Activated T-helper 2 cell treated with anti-CD3 and anti-CD28 coated beads, Interferon-gamma antibody, Interleukin-2, Interleukin-4, amounts not matched to agents 10 μg/mL and 5 μg/mL and 100 μg/mL, durations not matched to agents 14 hours and 24 hours and 36 hours (primary cell): Measurements from ENCODE around the gene SCLY. TPM values are rescaled to one million over a fixed set of nuclear protein-coding genes. Genes with fewer than 3 reads are reported as not detected.

Source experiments
- DNase-seq: peaks from one replicate; pipeline ENCODE4 v3.0.0; 2021; ENCODE audit warnings: low spot score
- H3K27ac Mint-ChIP-seq: one replicate; pipeline ENCODE4 v1.8.0; 2021; ENCODE audit warnings: mixed read lengths
- H3K27me3 Mint-ChIP-seq: one replicate; pipeline ENCODE4 v1.8.0; 2021; ENCODE audit warnings: low read depth, mixed read lengths
- H3K36me3 Mint-ChIP-seq: one replicate; pipeline ENCODE4 v1.8.0; 2021; ENCODE audit warnings: low read depth, mixed read lengths
- H3K4me1 Mint-ChIP-seq: one replicate; pipeline ENCODE4 v1.8.0; 2021; ENCODE audit warnings: low read depth, mixed read lengths
- H3K4me3 Mint-ChIP-seq: one replicate; pipeline ENCODE4 v1.8.0; 2021; ENCODE audit warnings: low read depth, mild to moderate bottlenecking, moderate library complexity, mixed read lengths
- H3K9me3 Mint-ChIP-seq: one replicate; pipeline ENCODE4 v1.8.0; 2021; ENCODE audit warnings: mixed read lengths
- intact Hi-C: fragments of 100-400 bp; cut with micrococcal nuclease; formaldehyde crosslinking; loops from one replicate; pipeline ENCODE4 v1.15.1; 2023
- total RNA-seq: library from RNA; stranded (reverse); gene quantifications from 2 replicates; pipeline ENCODE4 v1.2.3, GENCODE V29; 2022

SCLY gene
- total RNA-seq, 1 donor from 2014 or later: 102 TPM

GRCh38 chr2:238082827-238083226, 22.0 kb downstream of the SCLY start:
- Mint-ChIP-seq H3K9me3 (no peaks in the 10 kb centered on the region), H3K4me3 (no peak overlapping the region), H3K36me3 (peaks cover 83% of the 10 kb centered on the region), H3K4me1 (peaks cover 7% of the 10 kb centered on the region), H3K27ac (no peak overlapping the region), H3K27me3 (no peaks in the 10 kb centered on the region)
- DNase-seq: peak; percentile 3
- intact Hi-C loops: no loop called here

- Mint-ChIP-seq H3K9me3 (no peaks in the 10 kb centered on the region), H3K27me3 (no peaks in the 10 kb centered on the region), H3K36me3 (peaks cover 82% of the 10 kb centered on the region), H3K4me1 (peaks cover 6% of the 10 kb centered on the region), H3K27ac (no peak overlapping the region), H3K4me3 (no peak overlapping the region)
- intact Hi-C loops: no loop called here
- DNase-seq: peak; percentile 7
Observed at GRCh38 chr2:238083919-238084318, 23.1 kb downstream of the SCLY start.

- H3K27ac Mint-ChIP-seq: no peak overlapping the region
Observed at GRCh38 chr2:238084761-238085160, 24.0 kb downstream of the SCLY start.

GRCh38 chr2:238085899-238086298, 25.1 kb downstream of the SCLY start:
- Mint-ChIP-seq H3K9me3 (no peaks in the 10 kb centered on the region), H3K27me3 (no peaks in the 10 kb centered on the region), H3K27ac (no peak overlapping the region), H3K36me3 (peaks cover 79% of the 10 kb centered on the region), H3K4me1 (peaks cover 6% of the 10 kb centered on the region), H3K4me3 (no peak overlapping the region)
- no peak for DNase-seq
- intact Hi-C loops: no loop called here

More at GRCh38 chr2:238084761-238085160, 24.0 kb downstream of the SCLY start:
- Mint-ChIP-seq H3K4me3 (no peak overlapping the region), H3K36me3 (peaks cover 83% of the 10 kb centered on the region), H3K4me1 (peaks cover 6% of the 10 kb centered on the region), H3K27me3 (no peaks in the 10 kb centered on the region), H3K9me3 (no peaks in the 10 kb centered on the region)
- intact Hi-C loops: no loop called here
- DNase-seq: no peak

GRCh38 chr2:238087211-238087610, 26.4 kb downstream of the SCLY start:
- Mint-ChIP-seq H3K4me3 (no peak overlapping the region), H3K4me1 (peaks cover 6% of the 10 kb centered on the region), H3K36me3 (peaks cover 70% of the 10 kb centered on the region), H3K27me3 (no peaks in the 10 kb centered on the region), H3K9me3 (no peaks in the 10 kb centered on the region), H3K27ac (no peak overlapping the region)
- intact Hi-C loops: no loop called here
- DNase-seq: no peak

- H3K9me3 Mint-ChIP-seq: no peaks in the 10 kb centered on the region
- peak; percentile 5 for DNase-seq
- no peak overlapping the region for H3K27ac Mint-ChIP-seq
- peaks cover 6% of the 10 kb centered on the region for H3K4me1 Mint-ChIP-seq
- no peak overlapping the region for H3K4me3 Mint-ChIP-seq
- no peaks in the 10 kb centered on the region for H3K27me3 Mint-ChIP-seq
- intact Hi-C loops: no loop called here
- peaks cover 57% of the 10 kb centered on the region for H3K36me3 Mint-ChIP-seq
Observed at GRCh38 chr2:238090887-238091286, 30.1 kb downstream of the SCLY start.

GRCh38 chr2:238091436-238092060, 30.7 kb downstream of the SCLY start:
- H3K36me3 Mint-ChIP-seq: peaks cover 56% of the 10 kb centered on the region
- H3K4me3 Mint-ChIP-seq: no peak overlapping the region
- DNase-seq: peak; percentile 6
- H3K27me3 Mint-ChIP-seq: no peaks in the 10 kb centered on the region
- peak overlapping the region; percentile 42 for H3K27ac Mint-ChIP-seq
- no peaks in the 10 kb centered on the region for H3K9me3 Mint-ChIP-seq
- intact Hi-C loops: no loop called here
- H3K4me1 Mint-ChIP-seq: peaks cover 6% of the 10 kb centered on the region

- intact Hi-C loops: no loop called here
- Mint-ChIP-seq H3K4me3 (no peak overlapping the region), H3K9me3 (no peaks in the 10 kb centered on the region), H3K27me3 (no peaks in the 10 kb centered on the region), H3K4me1 (no peaks in the 10 kb centered on the region), H3K36me3 (peaks cover 52% of the 10 kb centered on the region), H3K27ac (no peak overlapping the region)
- peak; percentile 7 for DNase-seq
Observed at GRCh38 chr2:238092486-238093035, 31.8 kb downstream of the SCLY start.

- Mint-ChIP-seq H3K27ac (no peak overlapping the region), H3K27me3 (no peaks in the 10 kb centered on the region), H3K4me1 (no peaks in the 10 kb centered on the region), H3K9me3 (no peaks in the 10 kb centered on the region), H3K36me3 (peaks cover 49% of the 10 kb centered on the region), H3K4me3 (no peak overlapping the region)
- intact Hi-C loops: no loop called here
- peak; percentile 6 for DNase-seq
Observed at GRCh38 chr2:238093181-238094140, 32.7 kb downstream of the SCLY start.

GRCh38 chr2:238094438-238095022, 33.7 kb downstream of the SCLY start:
- DNase-seq: peak; percentile 6
- peaks cover 48% of the 10 kb centered on the region for H3K36me3 Mint-ChIP-seq
- H3K4me1 Mint-ChIP-seq: peaks cover 3% of the 10 kb centered on the region
- H3K27me3 Mint-ChIP-seq: no peaks in the 10 kb centered on the region
- H3K27ac Mint-ChIP-seq: no peak overlapping the region
- intact Hi-C loops: no loop called here
- H3K4me3 Mint-ChIP-seq: no peak overlapping the region
- no peaks in the 10 kb centered on the region for H3K9me3 Mint-ChIP-seq

- no peak overlapping the region for H3K4me3 Mint-ChIP-seq
- H3K4me1 Mint-ChIP-seq: peaks cover 3% of the 10 kb centered on the region
- no peak for DNase-seq
- no peaks in the 10 kb centered on the region for H3K9me3 Mint-ChIP-seq
- peaks cover 42% of the 10 kb centered on the region for H3K36me3 Mint-ChIP-seq
- no peak overlapping the region for H3K27ac Mint-ChIP-seq
- intact Hi-C loops: no loop called here
- no peaks in the 10 kb centered on the region for H3K27me3 Mint-ChIP-seq
Observed at GRCh38 chr2:238095143-238095542, 34.3 kb downstream of the SCLY start.

- peak; percentile 7 for DNase-seq
- no peak overlapping the region for H3K27ac Mint-ChIP-seq
- intact Hi-C loops: no loop called here
Observed at GRCh38 chr2:238096311-238097011, 35.7 kb downstream of the SCLY start.

More at GRCh38 chr2:238096311-238097011, 35.7 kb downstream of the SCLY start:
- Mint-ChIP-seq H3K27me3 (no peaks in the 10 kb centered on the region), H3K4me1 (peaks cover 3% of the 10 kb centered on the region), H3K4me3 (no peak overlapping the region), H3K36me3 (peaks cover 35% of the 10 kb centered on the region), H3K9me3 (no peaks in the 10 kb centered on the region)
